DND-41 (cell line): Measurements from ENCODE around the gene MAPK13.

ENCODE experiments used
- ATAC-seq: fragments of 200-7000 bp; cut with Tn5 transposase; 3 replicates; pipeline ENCODE4 v1.9.1; 2021; ENCODE audit warnings: low read depth; ENCODE audit not compliant: insufficient read depth
- DNase-seq: peaks from one replicate; pipeline ENCODE4 v3.0.0-alpha.2; 2020
- H2AFZ ChIP-seq: 2 replicates; pipeline ENCODE4 v1.6.0; 2012; ENCODE audit warnings: low read depth, low read length
- H3K27ac ChIP-seq: 2 replicates; pipeline ENCODE4 v1.5.1; 2012; ENCODE audit warnings: low read length, inconsistent platforms
- H3K27me3 ChIP-seq: fragments of 200-600 bp; sonication (generic); 2 replicates; pipeline ENCODE4 v1.6.0; 2012; ENCODE audit warnings: low read length, mild to moderate bottlenecking, inconsistent platforms; ENCODE audit not compliant: insufficient read depth, poor library complexity
- H3K36me3 ChIP-seq: 2 replicates; pipeline ENCODE4 v1.5.1; 2012; ENCODE audit warnings: low read length, inconsistent platforms; ENCODE audit not compliant: insufficient read depth
- H3K4me1 ChIP-seq: 2 replicates; pipeline ENCODE4 v1.5.1; 2012; ENCODE audit warnings: mild to moderate bottlenecking, low read length; ENCODE audit not compliant: insufficient read depth
- H3K4me2 ChIP-seq: 2 replicates; pipeline ENCODE4 v1.6.0; 2012; ENCODE audit warnings: mild to moderate bottlenecking, moderate library complexity, low read length, inconsistent platforms; ENCODE audit not compliant: insufficient read depth
- H3K4me3 ChIP-seq, 2 experiments: fragments of 200-600 bp in 1 of 2; shearing (Covaris generic) in 1 of 2; 2 replicates each; pipeline ENCODE4 v1.5.1; 2012 to 2016; ENCODE audit warnings: inconsistent platforms in 2 of 2, low read length in 2 of 2, mild to moderate bottlenecking in 2 of 2, low read depth in 1 of 2, moderate library complexity in 1 of 2
- H3K79me2 ChIP-seq: 2 replicates; pipeline ENCODE4 v1.6.0; 2012; ENCODE audit warnings: low read length, inconsistent platforms; ENCODE audit not compliant: insufficient read depth
- H3K9ac ChIP-seq: 2 replicates; pipeline ENCODE4 v1.6.0; 2012; ENCODE audit warnings: low read depth, mild to moderate bottlenecking, inconsistent platforms, low read length, moderate library complexity
- H3K9me3 ChIP-seq: 2 replicates; pipeline ENCODE4 v1.5.1; 2012; ENCODE audit warnings: low read length, moderate library complexity, mild to moderate bottlenecking, inconsistent platforms; ENCODE audit not compliant: insufficient read depth, severe bottlenecking
- H4K20me1 ChIP-seq: 2 replicates; pipeline ENCODE4 v1.6.0; 2012; ENCODE audit warnings: low read length; ENCODE audit not compliant: insufficient read depth
- EZH2 ChIP-seq: IDR thresholded peaks from 3 replicates; pipeline ENCODE4 v1.6.1; 2012; ENCODE audit warnings: borderline replicate concordance, low read depth, mild to moderate bottlenecking, moderate library complexity, low read length, inconsistent platforms; ENCODE audit not compliant: severe bottlenecking
- TF ChIP-seq, protein P1 (sequence below): IDR thresholded peaks from 2 replicates; pipeline ENCODE4 v1.5.1; 2012; ENCODE audit warnings: borderline replicate concordance, low read length, moderate library complexity, mild to moderate bottlenecking; ENCODE audit not compliant: poor library complexity, severe bottlenecking; ENCODE audit errors: extremely low read depth

The MAPK13 gene

GRCh38 chr6:36141091-36141490, 10.8 kb downstream of the MAPK13 start:
- H4K20me1 ChIP-seq: no peaks in the 10 kb centered on the region
- no peaks in the 10 kb centered on the region for H3K36me3 ChIP-seq
- H3K9ac ChIP-seq: no peak overlapping the region
- no peak for DNase-seq
- H2AFZ ChIP-seq: no peak overlapping the region
- H3K79me2 ChIP-seq: no peaks in the 10 kb centered on the region
- no peak overlapping the region for H3K4me3 ChIP-seq
- no peaks in the 10 kb centered on the region for H3K27me3 ChIP-seq
- H3K27ac ChIP-seq: no peak overlapping the region
- ATAC-seq: no peak
- TF ChIP-seq, protein P1, sequence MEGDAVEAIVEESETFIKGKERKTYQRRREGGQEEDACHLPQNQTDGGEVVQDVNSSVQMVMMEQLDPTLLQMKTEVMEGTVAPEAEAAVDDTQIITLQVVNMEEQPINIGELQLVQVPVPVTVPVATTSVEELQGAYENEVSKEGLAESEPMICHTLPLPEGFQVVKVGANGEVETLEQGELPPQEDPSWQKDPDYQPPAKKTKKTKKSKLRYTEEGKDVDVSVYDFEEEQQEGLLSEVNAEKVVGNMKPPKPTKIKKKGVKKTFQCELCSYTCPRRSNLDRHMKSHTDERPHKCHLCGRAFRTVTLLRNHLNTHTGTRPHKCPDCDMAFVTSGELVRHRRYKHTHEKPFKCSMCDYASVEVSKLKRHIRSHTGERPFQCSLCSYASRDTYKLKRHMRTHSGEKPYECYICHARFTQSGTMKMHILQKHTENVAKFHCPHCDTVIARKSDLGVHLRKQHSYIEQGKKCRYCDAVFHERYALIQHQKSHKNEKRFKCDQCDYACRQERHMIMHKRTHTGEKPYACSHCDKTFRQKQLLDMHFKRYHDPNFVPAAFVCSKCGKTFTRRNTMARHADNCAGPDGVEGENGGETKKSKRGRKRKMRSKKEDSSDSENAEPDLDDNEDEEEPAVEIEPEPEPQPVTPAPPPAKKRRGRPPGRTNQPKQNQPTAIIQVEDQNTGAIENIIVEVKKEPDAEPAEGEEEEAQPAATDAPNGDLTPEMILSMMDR: no peak
- no peak for TF ChIP-seq EZH2
- no peak overlapping the region for H3K4me2 ChIP-seq
- H3K9me3 ChIP-seq: no peaks in the 10 kb centered on the region
- no peaks in the 10 kb centered on the region for H3K4me1 ChIP-seq

- DNase-seq (no peak), ATAC-seq (no peak)
- Histone ChIP-seq H4K20me1 (no peaks in the 10 kb centered on the region), H2AFZ (no peak overlapping the region), H3K36me3 (no peaks in the 10 kb centered on the region), H3K4me2 (no peak overlapping the region), H3K4me1 (no peaks in the 10 kb centered on the region), H3K27ac (no peak overlapping the region), H3K9me3 (no peaks in the 10 kb centered on the region), H3K9ac (no peak overlapping the region), H3K4me3 (no peak overlapping the region), H3K79me2 (no peaks in the 10 kb centered on the region), H3K27me3 (no peaks in the 10 kb centered on the region)
- TF ChIP-seq EZH2: no peak
- TF ChIP-seq, protein P1: no peak
Measured at GRCh38 chr6:36141961-36142360, 11.6 kb downstream of the MAPK13 start.

- Histone ChIP-seq H3K4me1 (no peaks in the 10 kb centered on the region), H3K4me3 (no peak overlapping the region), H2AFZ (no peak overlapping the region), H3K27me3 (no peaks in the 10 kb centered on the region), H4K20me1 (no peaks in the 10 kb centered on the region), H3K36me3 (no peaks in the 10 kb centered on the region), H3K27ac (no peak overlapping the region), H3K9me3 (no peaks in the 10 kb centered on the region), H3K79me2 (no peaks in the 10 kb centered on the region), H3K4me2 (no peak overlapping the region), H3K9ac (no peak overlapping the region)
- ATAC-seq: no peak
- TF ChIP-seq, protein P1: no peak
- no peak for TF ChIP-seq EZH2
- no peak for DNase-seq
Measured at GRCh38 chr6:36142971-36143838, 12.9 kb downstream of the MAPK13 start.
